Measurements from ENCODE around the gene MYO1E.
"Not testable (repeated sequence)": the region's sequence is repeated elsewhere in the genome, so short reads cannot be mapped to it uniquely, and the experiment has no call there.

The MYO1E gene

DNA sequence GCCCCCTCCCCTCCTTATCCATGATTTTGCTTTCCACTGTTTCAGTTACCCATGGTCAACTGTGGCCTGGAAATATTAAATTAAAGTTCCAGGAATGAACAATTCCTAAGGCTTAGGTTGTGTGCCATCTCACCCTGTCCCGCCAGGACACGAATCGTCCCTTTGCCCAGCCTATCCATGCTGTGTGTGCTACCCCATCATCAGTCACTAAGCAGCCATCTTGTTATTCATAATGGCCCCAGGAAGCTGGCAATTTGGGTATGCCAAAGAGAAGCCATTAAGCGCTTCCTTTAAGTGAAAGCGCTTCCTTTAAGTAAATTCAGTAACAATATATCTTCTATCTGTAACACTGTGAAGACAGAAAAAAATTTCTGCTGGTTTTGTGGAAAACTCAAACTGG lies 215.3 kb downstream of the MYO1E start:
- no peak for DNase-seq

DNA sequence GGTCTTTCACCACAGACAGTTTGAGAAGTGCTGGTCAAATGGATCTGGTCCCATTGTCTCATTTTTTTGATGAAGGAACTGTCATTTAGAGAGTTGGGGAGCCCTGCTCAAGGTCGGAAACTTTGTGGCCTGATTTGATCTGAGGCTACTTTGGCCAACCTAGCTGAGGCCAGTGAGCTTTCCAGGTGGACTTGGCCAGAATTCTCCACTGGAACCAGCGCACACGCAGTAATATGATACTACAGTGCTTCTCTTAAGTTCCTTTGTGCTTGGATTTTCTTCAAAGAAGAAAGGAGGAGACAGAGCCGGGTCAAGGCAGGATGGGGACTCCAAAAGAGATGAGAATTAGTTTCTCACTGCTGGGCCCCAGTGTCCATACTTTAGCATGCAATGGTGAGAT lies 217.2 kb downstream of the MYO1E start:
- DNase-seq = no peak

DNA sequence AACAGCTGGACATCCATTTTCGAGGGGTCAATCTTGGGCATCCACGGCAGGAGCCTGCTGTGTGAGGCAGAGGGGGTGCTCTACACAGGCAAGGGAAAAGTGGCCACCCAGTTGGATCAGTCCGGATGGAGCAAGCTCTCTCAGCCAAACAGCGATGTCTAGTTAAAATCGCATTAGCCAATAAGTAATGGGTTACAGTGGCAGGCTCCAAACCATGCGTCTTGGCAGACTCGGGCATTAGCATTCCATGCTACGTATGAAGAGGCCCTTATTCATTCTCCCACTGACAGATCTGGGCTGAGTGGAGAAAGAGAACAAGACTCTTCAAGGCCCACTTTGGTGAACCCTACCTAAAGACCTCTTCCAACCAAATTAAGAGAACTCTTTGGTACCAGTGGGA lies 218.4 kb downstream of the MYO1E start:
- DNase-seq = no peak

- DNase-seq = no peak
Observed at GRCh38 chr15:59153466-59153865, 219.2 kb downstream of the MYO1E start.

- DNase-seq = no peak
Observed at GRCh38 chr15:59152694-59153450, 219.8 kb downstream of the MYO1E start.

DNA sequence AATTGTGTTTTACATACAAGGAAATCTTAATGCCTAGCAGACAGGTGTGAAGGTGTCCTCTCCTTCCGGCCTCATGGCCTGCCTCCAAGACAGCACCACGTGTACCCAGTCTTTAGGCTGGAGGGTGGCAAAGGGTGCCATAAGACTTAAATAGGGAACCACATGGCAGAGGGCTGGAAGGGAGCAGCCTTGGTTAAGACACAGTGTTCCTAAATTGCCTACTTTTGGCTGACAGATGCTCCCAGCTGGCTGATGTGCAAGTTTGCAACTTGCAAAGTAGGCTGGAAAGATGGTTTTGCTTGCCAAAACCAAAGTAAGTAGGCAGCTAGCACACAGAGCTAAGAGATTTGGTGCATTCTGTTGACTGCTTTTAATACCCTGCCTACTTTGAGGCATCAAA lies 222.5 kb downstream of the MYO1E start:
- DNase-seq = no peak

DNA sequence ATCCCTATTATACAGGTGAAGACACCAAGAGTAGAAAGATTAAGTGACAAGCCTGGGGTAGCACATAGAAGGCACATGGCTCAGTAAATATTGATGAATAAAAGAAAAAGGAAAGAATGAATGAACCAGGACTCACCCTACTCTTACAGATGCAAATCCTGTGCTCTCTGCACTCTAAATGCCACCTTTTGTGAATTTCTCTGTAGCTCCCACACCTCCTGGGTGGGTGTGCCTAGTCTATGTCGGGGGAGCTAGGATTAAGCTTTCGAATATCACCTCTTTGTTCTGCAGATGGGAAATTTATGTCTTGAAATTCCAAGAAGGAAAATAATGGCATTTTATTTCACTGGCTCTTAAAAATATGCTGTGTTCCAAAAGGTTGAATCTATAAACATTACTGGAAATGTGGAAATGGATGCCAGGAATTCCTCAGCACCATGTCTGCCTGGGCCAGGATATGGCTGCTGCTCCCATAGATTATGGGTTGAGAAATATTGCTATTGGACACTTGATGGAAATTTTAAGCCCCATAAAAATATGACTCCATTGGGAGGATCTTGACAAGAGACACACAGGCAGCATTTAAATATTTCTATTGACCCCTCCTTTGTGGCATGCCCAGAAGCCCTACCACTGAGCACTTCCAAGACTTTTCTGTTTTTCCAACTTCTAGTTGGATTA lies 224.4 kb downstream of the MYO1E start:
- DNase-seq = no peak

GRCh38 chr15:59147666-59148065 lies 225.0 kb downstream of the MYO1E start:
- DNase-seq = no peak

DNA sequence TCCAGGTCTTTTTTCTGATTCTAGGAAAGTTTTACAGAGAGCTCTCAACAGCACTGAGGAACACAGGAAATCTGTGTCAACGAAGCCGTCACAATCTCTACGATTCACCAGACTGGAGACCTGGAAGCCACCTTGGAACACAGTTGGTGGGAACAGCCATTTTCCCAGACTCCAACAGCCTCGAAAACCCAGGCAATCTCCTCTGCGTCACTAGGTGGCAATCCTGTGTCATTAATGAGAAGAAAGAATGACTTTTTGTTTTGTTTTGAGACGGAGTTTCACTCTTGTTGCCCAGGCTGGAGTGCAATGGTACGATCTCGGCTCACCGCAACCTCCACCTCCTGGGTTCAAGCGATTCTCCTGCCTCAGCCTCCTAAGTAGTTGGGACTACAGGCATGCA lies 228.1 kb downstream of the MYO1E start:
- not testable (repeated sequence) for DNase-seq

DNA sequence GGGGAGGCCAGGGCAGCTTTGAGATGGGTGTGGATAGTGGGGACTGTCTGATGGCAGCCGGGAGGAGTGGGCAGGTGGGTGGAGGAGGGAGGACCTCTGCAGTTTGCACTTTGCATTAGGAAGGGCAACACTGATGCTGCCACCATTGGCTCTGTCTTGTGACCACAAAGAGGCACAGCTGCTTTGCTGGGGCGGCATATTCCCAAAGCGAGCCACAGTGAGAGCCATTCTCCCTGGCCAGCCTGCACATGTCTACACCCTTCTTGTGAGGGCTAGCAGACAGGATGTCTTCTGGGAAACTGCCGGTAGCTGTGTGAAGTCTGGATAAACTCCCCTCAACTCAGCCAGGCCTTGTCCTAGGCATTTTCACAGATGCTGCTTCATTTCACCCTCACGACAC lies 229.4 kb downstream of the MYO1E start:
- no peak for DNase-seq

- DNase-seq = no peak
Observed at GRCh38 chr15:59140422-59141226, 232.0 kb downstream of the MYO1E start.

DNA sequence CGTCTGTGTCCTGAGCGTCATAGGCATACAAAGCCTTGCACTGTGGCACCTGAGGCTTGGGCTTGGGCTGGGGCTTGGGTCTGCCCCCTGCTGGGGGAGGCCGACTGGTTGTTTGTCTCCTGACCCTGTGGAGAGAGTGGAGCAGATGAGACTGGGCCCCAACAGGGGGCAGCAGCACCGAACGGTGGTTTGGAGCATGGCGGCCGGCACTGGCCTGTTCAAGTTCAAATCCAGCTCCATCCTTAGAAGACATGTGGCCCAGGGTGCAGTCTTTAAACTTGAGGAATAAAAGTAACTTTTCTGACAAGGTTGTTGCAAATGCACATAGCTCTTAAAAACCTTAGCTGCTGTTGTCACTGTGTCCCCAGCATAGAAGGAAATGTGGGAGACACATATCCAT lies 234.4 kb downstream of the MYO1E start:
- DNase-seq = peak; percentile 2 to 33 (median 20)

- no peak for DNase-seq
Observed at GRCh38 chr15:59137566-59137965, 235.1 kb downstream of the MYO1E start.

GRCh38 chr15:59133929-59134427 lies 238.7 kb downstream of the MYO1E start:
- DNase-seq = no peak

DNA sequence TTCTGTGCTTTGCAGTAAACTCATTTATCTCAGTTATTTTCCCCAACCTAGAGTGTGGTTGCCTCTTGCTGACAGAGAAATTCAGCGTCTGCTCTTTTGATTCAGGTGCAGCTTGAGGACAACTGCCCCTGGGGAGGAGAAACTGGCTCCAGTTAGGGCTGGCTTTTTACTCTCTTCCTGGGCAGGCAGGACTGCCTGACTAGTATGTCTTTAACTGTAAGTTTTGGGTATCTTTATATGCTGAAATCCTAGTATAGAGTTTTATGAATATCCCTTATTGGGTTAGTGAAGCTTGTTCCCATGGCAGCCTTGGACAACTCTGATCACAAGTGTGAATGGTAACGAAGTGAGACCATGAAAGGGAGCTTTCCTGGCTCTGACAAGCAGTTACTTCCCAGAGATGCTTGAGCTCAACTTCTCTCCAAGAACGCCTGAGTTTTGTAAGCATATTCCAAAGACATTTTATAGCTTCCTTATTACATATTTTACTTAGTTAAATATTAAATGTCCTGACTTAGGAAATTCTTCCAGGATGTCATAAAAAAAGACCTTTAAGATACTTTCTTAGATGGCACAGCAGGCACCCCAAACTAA lies 240.6 kb downstream of the MYO1E start:
- DNase-seq = no peak

- no peak for DNase-seq
Observed at GRCh38 chr15:59131456-59131855, 241.2 kb downstream of the MYO1E start.

DNA sequence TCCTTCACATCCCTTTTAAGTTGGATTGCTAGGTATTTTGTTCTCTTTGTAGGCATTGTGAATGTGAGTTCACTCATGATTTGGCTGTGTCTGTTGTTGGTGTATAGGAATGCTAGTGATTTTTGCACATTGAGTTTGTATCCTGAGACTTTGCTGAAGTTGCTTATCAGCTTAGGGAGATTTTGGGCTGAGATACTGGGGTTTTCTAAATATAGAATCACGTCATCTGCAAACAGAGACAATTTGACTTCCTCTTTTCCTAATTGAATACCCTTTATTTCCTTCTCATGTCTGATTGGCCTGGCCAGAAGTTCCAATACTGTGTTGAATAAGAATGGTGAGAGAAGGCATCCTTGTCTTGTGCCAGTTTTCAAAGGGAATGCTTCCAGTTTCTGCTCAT lies 245.4 kb downstream of the MYO1E start:
- DNase-seq = not testable (repeated sequence)

DNA sequence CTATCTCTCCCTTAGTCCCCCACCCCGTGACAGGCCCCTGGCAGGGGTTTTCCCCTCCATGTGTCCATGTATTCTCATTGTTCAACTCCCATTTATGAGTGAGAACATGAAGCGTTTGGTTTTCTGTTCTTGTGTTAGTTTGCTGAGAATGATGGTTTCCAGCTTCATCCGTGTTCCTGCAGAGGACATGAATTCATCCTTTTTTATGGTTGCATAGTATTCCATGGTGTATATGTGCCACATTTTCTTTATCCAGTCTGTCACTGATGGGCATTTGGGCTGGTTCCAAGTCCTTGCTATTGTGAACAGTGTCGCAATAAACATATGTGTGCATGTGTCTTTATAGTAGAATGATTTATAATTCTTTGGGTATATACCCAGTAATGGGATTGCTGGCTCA lies 247.0 kb downstream of the MYO1E start:
- not testable (repeated sequence) for DNase-seq

DNA sequence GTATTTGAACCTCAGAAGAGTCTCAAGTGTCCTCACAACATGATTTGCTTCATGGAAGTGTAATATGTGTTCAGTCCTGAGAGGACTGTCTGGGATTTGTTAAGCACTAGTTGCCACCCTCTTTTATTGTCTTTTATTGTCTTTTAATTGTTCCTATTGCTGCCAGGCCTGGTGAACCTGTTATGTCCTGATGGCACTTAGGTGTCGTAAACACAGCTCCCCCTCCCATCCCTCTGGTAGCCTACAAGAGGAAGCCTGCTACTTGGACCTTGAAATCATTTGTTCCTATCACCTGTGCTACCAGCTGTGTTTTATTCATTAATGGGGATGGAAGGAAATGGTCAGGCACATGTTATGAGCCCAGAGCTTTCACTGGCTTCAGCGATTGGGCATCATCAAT lies 248.4 kb downstream of the MYO1E start:
- no peak for DNase-seq

GRCh38 chr15:59120937-59121336 lies 251.7 kb downstream of the MYO1E start:
- no peak for DNase-seq

DNA sequence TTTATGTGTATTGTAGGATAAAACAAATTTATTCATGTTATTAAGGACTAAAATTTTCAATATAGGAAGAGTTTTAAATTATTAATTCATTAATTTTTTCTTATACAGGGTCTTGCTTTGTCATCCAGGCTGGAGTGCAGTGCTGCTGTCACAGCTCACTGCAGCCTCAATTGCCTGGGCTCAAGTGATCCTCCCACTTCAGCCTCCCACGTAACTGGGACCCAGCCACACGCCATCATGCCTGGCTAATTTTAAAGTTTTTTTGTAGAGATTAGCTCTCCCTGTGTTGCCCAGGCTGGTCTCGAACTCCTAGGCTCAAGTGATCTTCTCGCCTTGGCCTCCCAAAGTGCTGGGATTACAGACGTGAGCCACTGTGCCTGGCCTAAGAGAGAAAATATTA lies 253.0 kb downstream of the MYO1E start:
- no peak for DNase-seq

DNA sequence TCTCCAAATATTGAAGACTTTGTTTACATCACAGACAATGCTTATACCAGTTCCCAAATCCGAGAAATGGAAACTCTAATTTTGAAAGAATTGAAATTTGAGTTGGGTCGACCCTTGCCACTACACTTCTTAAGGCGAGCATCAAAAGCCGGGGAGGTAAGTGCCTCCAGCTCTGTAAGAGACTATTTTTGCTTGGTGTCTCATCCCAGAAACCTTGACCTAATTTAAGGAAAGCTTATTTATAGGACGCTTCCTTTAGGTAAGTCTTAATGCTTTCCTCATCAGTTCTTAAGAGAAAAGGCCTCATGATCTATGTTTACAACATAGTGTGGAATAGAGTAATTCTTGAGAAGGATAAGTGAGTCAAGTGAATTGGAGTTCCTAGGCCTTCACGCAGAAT lies 255.9 kb downstream of the MYO1E start:
- DNase-seq = no peak

DNA sequence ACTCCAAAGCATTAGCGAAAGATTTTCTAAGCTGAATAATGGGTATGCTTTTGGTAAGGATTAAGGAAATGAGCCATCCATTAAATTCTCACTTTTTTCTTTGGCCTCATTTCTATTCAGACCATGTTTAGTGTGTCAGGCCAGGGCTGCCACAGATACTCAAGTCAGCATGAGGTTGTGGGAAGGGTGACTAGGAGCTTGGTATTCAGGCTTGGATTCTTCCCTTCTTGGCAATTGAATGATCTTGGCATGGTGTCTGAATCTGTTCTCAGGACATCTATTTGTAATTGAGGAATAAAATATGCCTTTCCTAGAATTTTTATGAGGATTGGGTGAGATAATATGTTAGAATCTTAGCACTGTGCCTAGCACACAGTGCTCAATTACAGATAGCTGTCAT lies 256.5 kb downstream of the MYO1E start:
- DNase-seq = no peak
